Testis (tissue), 2 donors: Measurements from ENCODE around the gene ANKRD63.

Experiments used
- POLR2A ChIP-seq: fragments of 450-650 bp; IDR thresholded peaks from one replicate; pipeline ENCODE4 v1.6.1; 2017; ENCODE audit warnings: antibody characterized with exemption, mild to moderate bottlenecking, moderate library complexity
- TF ChIP-seq, protein P1 (sequence below), 3 experiments: fragments of 450-650 bp in 2 of 3; fragments of 200-600 bp in 1 of 3; sonication (generic) in 1 of 3; IDR thresholded peaks; one replicate each; pipeline ENCODE4 v1.5.1; 2016 to 2019; ENCODE audit warnings: antibody characterized with exemption in 3 of 3, mild to moderate bottlenecking in 2 of 3, moderate library complexity in 1 of 3

DNA sequence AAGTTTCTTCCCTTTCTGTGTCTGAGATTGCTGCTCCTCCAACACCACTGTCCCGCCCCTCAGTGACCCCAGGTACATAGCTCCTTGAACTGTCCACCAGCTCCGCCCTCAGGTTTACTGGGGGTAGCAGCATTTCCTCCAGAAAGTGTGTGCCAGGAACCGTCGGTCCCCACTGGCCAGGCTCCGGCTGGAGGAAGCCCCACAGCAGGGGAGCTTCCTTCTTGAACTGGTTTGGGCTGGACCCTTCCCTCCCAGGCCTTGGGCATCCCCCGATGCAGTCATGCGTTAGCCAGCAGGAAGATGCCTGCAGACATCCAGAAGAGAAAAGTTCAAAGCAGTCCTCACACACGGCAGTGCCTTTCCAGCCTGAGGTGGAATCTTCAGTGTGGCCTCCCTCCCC is 24.3 kb downstream of the ANKRD63 start:
- TF ChIP-seq, protein P1, sequence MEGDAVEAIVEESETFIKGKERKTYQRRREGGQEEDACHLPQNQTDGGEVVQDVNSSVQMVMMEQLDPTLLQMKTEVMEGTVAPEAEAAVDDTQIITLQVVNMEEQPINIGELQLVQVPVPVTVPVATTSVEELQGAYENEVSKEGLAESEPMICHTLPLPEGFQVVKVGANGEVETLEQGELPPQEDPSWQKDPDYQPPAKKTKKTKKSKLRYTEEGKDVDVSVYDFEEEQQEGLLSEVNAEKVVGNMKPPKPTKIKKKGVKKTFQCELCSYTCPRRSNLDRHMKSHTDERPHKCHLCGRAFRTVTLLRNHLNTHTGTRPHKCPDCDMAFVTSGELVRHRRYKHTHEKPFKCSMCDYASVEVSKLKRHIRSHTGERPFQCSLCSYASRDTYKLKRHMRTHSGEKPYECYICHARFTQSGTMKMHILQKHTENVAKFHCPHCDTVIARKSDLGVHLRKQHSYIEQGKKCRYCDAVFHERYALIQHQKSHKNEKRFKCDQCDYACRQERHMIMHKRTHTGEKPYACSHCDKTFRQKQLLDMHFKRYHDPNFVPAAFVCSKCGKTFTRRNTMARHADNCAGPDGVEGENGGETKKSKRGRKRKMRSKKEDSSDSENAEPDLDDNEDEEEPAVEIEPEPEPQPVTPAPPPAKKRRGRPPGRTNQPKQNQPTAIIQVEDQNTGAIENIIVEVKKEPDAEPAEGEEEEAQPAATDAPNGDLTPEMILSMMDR (IDR thresholded peaks at IDR 0.05) = no peak
- no peak for TF ChIP-seq POLR2A
